HG03045 (cell line): Measurements from ENCODE around the gene KLHL21.
"Not testable (repeated sequence)": the region's sequence is repeated elsewhere in the genome, so short reads cannot be mapped to it uniquely, and the experiment has no call there.

Experiments
- ATAC-seq: cut with Tn5 transposase; IDR thresholded peaks from one replicate; pipeline ENCODE4 v1.9.1; 2021; ENCODE audit warnings: mild to moderate bottlenecking, moderate library complexity; ENCODE audit not compliant: unreplicated experiment

Gene KLHL21

GRCh38 chr1:6600410-6601048 lies 2.1 kb downstream of the KLHL21 start:
- no peak for ATAC-seq

- ATAC-seq = not testable (repeated sequence)
Observed at GRCh38 chr1:6599991-6600390, 2.7 kb downstream of the KLHL21 start.

- ATAC-seq = no peak
Observed at GRCh38 chr1:6599141-6599975, 3.3 kb downstream of the KLHL21 start.

- no peak for ATAC-seq
Observed at GRCh38 chr1:6597777-6598131, 4.9 kb downstream of the KLHL21 start.

GRCh38 chr1:6596886-6597776 lies 5.5 kb downstream of the KLHL21 start:
- no peak for ATAC-seq

GRCh38 chr1:6596351-6596750 lies 6.3 kb downstream of the KLHL21 start:
- no peak for ATAC-seq

- ATAC-seq = no peak
Observed at GRCh38 chr1:6594977-6595740, 7.5 kb downstream of the KLHL21 start.

GRCh38 chr1:6593810-6594209 lies 8.9 kb downstream of the KLHL21 start:
- ATAC-seq = no peak

GRCh38 chr1:6592865-6593593 lies 9.6 kb downstream of the KLHL21 start:
- no peak for ATAC-seq

GRCh38 chr1:6592441-6592840 lies 10.2 kb downstream of the KLHL21 start:
- ATAC-seq = no peak

- no peak for ATAC-seq
Observed at GRCh38 chr1:6591644-6592043, 11.0 kb downstream of the KLHL21 start.

- ATAC-seq = no peak
Observed at GRCh38 chr1:6591222-6591621, 11.4 kb downstream of the KLHL21 start.

- no peak for ATAC-seq
Observed at GRCh38 chr1:6590046-6590445, 12.6 kb downstream of the KLHL21 start.

GRCh38 chr1:6588893-6589520 lies 13.7 kb downstream of the KLHL21 start:
- no peak for ATAC-seq

GRCh38 chr1:6588128-6588892 lies 14.4 kb downstream of the KLHL21 start:
- no peak for ATAC-seq

GRCh38 chr1:6587261-6588005 lies 15.2 kb downstream of the KLHL21 start:
- ATAC-seq = no peak

GRCh38 chr1:6586404-6586816 lies 16.3 kb downstream of the KLHL21 start:
- ATAC-seq = no peak

GRCh38 chr1:6585841-6586240 lies 16.8 kb downstream of the KLHL21 start:
- ATAC-seq = no peak
